Gastroesophageal sphincter (tissue), 3 donors: Measurements from ENCODE around the gene PLA2G7.

Experiments
- CTCF ChIP-seq, 4 experiments: fragments of 200-600 bp in 2 of 4; fragments of 450-650 bp in 2 of 4; sonication (generic) in 1 of 4; IDR thresholded peaks; one replicate each; pipeline ENCODE4 v1.5.1; 2017 to 2019; ENCODE audit warnings: antibody characterized with exemption in 4 of 4, mild to moderate bottlenecking in 2 of 4, moderate library complexity in 2 of 4
- EP300 ChIP-seq: sonication (generic); formaldehyde crosslinking; IDR thresholded peaks from one replicate; pipeline ENCODE4 v1.6.1; 2017; ENCODE audit warnings: antibody characterized with exemption, mild to moderate bottlenecking
- POLR2A ChIP-seq, 2 donors: fragments of 450-650 bp; IDR thresholded peaks; one replicate each; pipeline ENCODE4 v1.6.1; 2017; ENCODE audit warnings: antibody characterized with exemption in 2 of 2, mild to moderate bottlenecking in 2 of 2, moderate library complexity in 1 of 2
- POLR2AphosphoS5 ChIP-seq: sonication (generic); formaldehyde crosslinking; IDR thresholded peaks from one replicate; pipeline ENCODE4 v1.6.1; 2017; ENCODE audit warnings: antibody characterized with exemption

DNA sequence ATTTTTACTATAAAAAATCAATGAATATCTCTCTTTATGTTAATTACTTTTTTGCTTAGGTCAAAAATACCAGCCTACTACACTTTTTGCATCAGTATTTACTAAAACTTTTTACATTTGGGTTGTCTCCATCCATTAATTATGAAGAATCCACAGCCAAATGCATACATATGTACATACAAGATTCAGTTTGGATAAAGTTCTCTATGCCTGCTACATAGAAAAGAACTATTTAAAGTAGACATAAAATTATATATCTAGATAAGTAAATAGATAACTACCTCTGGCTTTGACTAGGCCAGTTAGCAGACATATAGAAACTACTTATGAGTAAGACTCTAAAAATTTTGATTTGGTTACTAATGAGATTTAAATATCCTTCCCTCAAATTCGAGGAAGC, 35.2 kb downstream of the PLA2G7 start:
- no peak for TF ChIP-seq POLR2AphosphoS5
- no peak for TF ChIP-seq CTCF (IDR thresholded peaks at IDR 0.05)
- TF ChIP-seq EP300, result no peak
- no peak for TF ChIP-seq POLR2A (IDR thresholded peaks at IDR 0.05)
